Inflammatory macrophage treated with lipopolysaccharide for 4 hours (primary cell): ENCODE measurements around the gene NFE2L1.
"Not testable (repeated sequence)": the region's sequence is repeated elsewhere in the genome, so short reads cannot be mapped to it uniquely, and the experiment has no call there.

Experiments used
- DNase-seq: peaks from one replicate; pipeline ENCODE4 v3.0.0-alpha.2; 2020

The NFE2L1 gene

GRCh38 chr17:48023400-48024148 lies 24.6 kb upstream of the NFE2L1 start:
- DNase-seq = peak; percentile 70

GRCh38 chr17:48024149-48025039 lies 23.8 kb upstream of the NFE2L1 start:
- DNase-seq = peak; percentile 52

- DNase-seq = peak; percentile 98
These were observed 22.9 kb upstream of the NFE2L1 start for GRCh38 chr17:48025040-48025903.

- no peak for DNase-seq
These were observed 22.2 kb upstream of the NFE2L1 start for GRCh38 chr17:48025904-48026501.

- DNase-seq = peak; percentile 69
These were observed 21.4 kb upstream of the NFE2L1 start for GRCh38 chr17:48026502-48027321.

- no peak for DNase-seq
These were observed 20.7 kb upstream of the NFE2L1 start for GRCh38 chr17:48027322-48027981.

- no peak for DNase-seq
These were observed 19.4 kb upstream of the NFE2L1 start for GRCh38 chr17:48028736-48029135.

GRCh38 chr17:48030531-48030930 lies 17.6 kb upstream of the NFE2L1 start:
- no peak for DNase-seq

- no peak for DNase-seq
These were observed 16.2 kb upstream of the NFE2L1 start for GRCh38 chr17:48031966-48032365.

- not testable (repeated sequence) for DNase-seq
These were observed 13.4 kb upstream of the NFE2L1 start for GRCh38 chr17:48034734-48035133.

GRCh38 chr17:48036693-48037035 lies 11.5 kb upstream of the NFE2L1 start:
- DNase-seq = no peak

- DNase-seq = peak; percentile 54
These were observed 10.9 kb upstream of the NFE2L1 start, which contains the start of gene COPZ2 for GRCh38 chr17:48037036-48037837. TSS of gene COPZ2 (minus strand) at chr17:48037797. CDS start at chr17:48037777, 20 bp downstream.

GRCh38 chr17:48037838-48038323 lies 10.3 kb upstream of the NFE2L1 start:
- DNase-seq = no peak

GRCh38 chr17:48038687-48039086 lies 9.5 kb upstream of the NFE2L1 start:
- no peak for DNase-seq

- DNase-seq = no peak
These were observed 5.0 kb upstream of the NFE2L1 start for GRCh38 chr17:48043176-48043575.

GRCh38 chr17:48044851-48045250 lies 3.3 kb upstream of the NFE2L1 start:
- no peak for DNase-seq

- no peak for DNase-seq
These were observed 2.7 kb upstream of the NFE2L1 start for GRCh38 chr17:48045316-48046001.

GRCh38 chr17:48046296-48046695 lies 1.9 kb upstream of the NFE2L1 start:
- no peak for DNase-seq

GRCh38 chr17:48047113-48047740 lies 932 bp upstream of the NFE2L1 start:
- DNase-seq = no peak
